H9 (cell line): ENCODE data around the gene CUL4A. TPM values are rescaled to one million over a fixed set of nuclear protein-coding genes. Genes with fewer than 3 reads are reported as not detected.

Source experiments
- DNase-seq: peaks from one replicate; pipeline ENCODE4 v3.0.0-alpha.2; 2017
- H2AFZ ChIP-seq: one replicate; pipeline ENCODE4 v1.6.1; 2013; ENCODE audit warnings: mild to moderate bottlenecking, low read length, control low read depth, moderate library complexity
- H2AK5ac ChIP-seq: 2 replicates; pipeline ENCODE4 v1.6.1; 2013; ENCODE audit warnings: low read length, control low read depth, mixed read lengths; ENCODE audit not compliant: insufficient read length
- H2BK120ac ChIP-seq: one replicate; pipeline ENCODE4 v1.6.1; 2013; ENCODE audit warnings: low read depth, mild to moderate bottlenecking, low read length, control low read depth, inconsistent platforms; ENCODE audit not compliant: poor library complexity, severe bottlenecking
- H2BK12ac ChIP-seq: 2 replicates; pipeline ENCODE4 v1.6.1; 2013; ENCODE audit warnings: low read length, control low read depth, mixed read lengths, low read depth; ENCODE audit not compliant: insufficient read length
- H2BK15ac ChIP-seq: 2 replicates; pipeline ENCODE4 v1.6.1; 2013; ENCODE audit warnings: low read depth, low read length, control low read depth
- H2BK20ac ChIP-seq: one replicate; pipeline ENCODE4 v1.6.1; 2013; ENCODE audit warnings: low read depth, mild to moderate bottlenecking, low read length, control low read depth, inconsistent platforms; ENCODE audit not compliant: poor library complexity, severe bottlenecking
- H2BK5ac ChIP-seq: 2 replicates; pipeline ENCODE4 v1.6.1; 2013; ENCODE audit warnings: low read length, control low read depth, mixed read lengths; ENCODE audit not compliant: insufficient read length
- H3K14ac ChIP-seq: 2 replicates; pipeline ENCODE4 v1.6.1; 2013; ENCODE audit warnings: low read length, control low read depth; ENCODE audit not compliant: insufficient read depth
- H3K18ac ChIP-seq: 2 replicates; pipeline ENCODE4 v1.6.1; 2013; ENCODE audit warnings: low read depth, mild to moderate bottlenecking, mixed read lengths, low read length, control low read depth; ENCODE audit not compliant: insufficient read length
- H3K23ac ChIP-seq: 2 replicates; pipeline ENCODE4 v1.6.1; 2013; ENCODE audit warnings: low read length, control low read depth, mixed read lengths, low read depth; ENCODE audit not compliant: insufficient read length
- H3K23me2 ChIP-seq: 2 replicates; pipeline ENCODE4 v1.6.1; 2013; ENCODE audit warnings: low read depth, mild to moderate bottlenecking, mixed read lengths, low read length, control low read depth; ENCODE audit not compliant: insufficient read length, poor library complexity, severe bottlenecking
- H3K27ac ChIP-seq: 2 replicates; pipeline ENCODE4 v1.5.1; 2013; ENCODE audit warnings: low read length, control low read depth, mixed read lengths, low read depth; ENCODE audit not compliant: insufficient read length
- H3K27me3 ChIP-seq: 2 replicates; pipeline ENCODE4 v1.6.1; 2013; ENCODE audit warnings: low read length, control low read depth, inconsistent platforms; ENCODE audit not compliant: insufficient read depth
- H3K4ac ChIP-seq: 2 replicates; pipeline ENCODE4 v1.6.1; 2013; ENCODE audit warnings: low read depth, mild to moderate bottlenecking, control low read depth, inconsistent platforms, low read length, moderate library complexity
- H3K4me1 ChIP-seq: 2 replicates; pipeline ENCODE4 v1.6.1; 2013; ENCODE audit warnings: low read length, control low read depth, inconsistent platforms; ENCODE audit not compliant: insufficient read depth
- H3K4me2 ChIP-seq: 2 replicates; pipeline ENCODE4 v1.6.1; 2013; ENCODE audit warnings: low read length, control low read depth, mixed read lengths; ENCODE audit not compliant: insufficient read length, insufficient read depth
- H3K56ac ChIP-seq: 2 replicates; pipeline ENCODE4 v1.6.1; 2013; ENCODE audit warnings: low read depth, mild to moderate bottlenecking, mixed read lengths, low read length, control low read depth; ENCODE audit not compliant: insufficient read length
- H3K79me1 ChIP-seq: 2 replicates; pipeline ENCODE4 v1.6.1; 2013; ENCODE audit warnings: low read depth, mild to moderate bottlenecking, moderate library complexity, low read length, control low read depth, inconsistent platforms; ENCODE audit not compliant: insufficient read depth, poor library complexity, severe bottlenecking
- H3K79me2 ChIP-seq: 2 replicates; pipeline ENCODE4 v1.6.1; 2013; ENCODE audit warnings: low read length, control low read depth, inconsistent platforms; ENCODE audit not compliant: insufficient read depth
- H3K9ac ChIP-seq: 2 replicates; pipeline ENCODE4 v1.6.1; 2013; ENCODE audit warnings: low read length, control low read depth, mixed read lengths; ENCODE audit not compliant: insufficient read length; ENCODE audit errors: extremely low read depth
- H3K9me3 ChIP-seq: one replicate; pipeline ENCODE4 v1.6.1; 2013; ENCODE audit warnings: low read depth, low read length, inconsistent platforms; ENCODE audit not compliant: control insufficient read depth
- H3T11ph ChIP-seq: one replicate; pipeline ENCODE4 v1.6.1; 2013; ENCODE audit warnings: mild to moderate bottlenecking, low read length, control low read depth, inconsistent platforms
- H4K20me1 ChIP-seq: one replicate; pipeline ENCODE4 v1.6.1; 2013; ENCODE audit not compliant: control insufficient read depth, insufficient read length, insufficient read depth
- H4K5ac ChIP-seq: 2 replicates; pipeline ENCODE4 v1.6.1; 2013; ENCODE audit warnings: low read depth, mild to moderate bottlenecking, mixed read lengths, low read length, control low read depth; ENCODE audit not compliant: insufficient read length
- H4K8ac ChIP-seq: replicated peaks from 2 replicates; pipeline ENCODE4 v1.6.1; 2013; ENCODE audit warnings: low read length, control low read depth, mixed read lengths, low read depth; ENCODE audit not compliant: insufficient read length
- H4K91ac ChIP-seq: 2 replicates; pipeline ENCODE4 v1.6.1; 2013; ENCODE audit warnings: low read depth, mild to moderate bottlenecking, moderate library complexity, mixed read lengths, low read length, control low read depth; ENCODE audit not compliant: insufficient read length
- H3K27ac Mint-ChIP-seq, 3 experiments: 2 replicates in 2 of 3; 3 replicates in 1 of 3; pipeline ENCODE4 v1.8.0; 2020 to 2021; ENCODE audit warnings: mixed read lengths in 3 of 3, mild to moderate bottlenecking in 1 of 3, moderate library complexity in 1 of 3
- H3K27me3 Mint-ChIP-seq: 2 replicates; pipeline ENCODE4 v1.8.0; 2021; ENCODE audit warnings: low read depth, mild to moderate bottlenecking, moderate library complexity, mixed read lengths
- H3K36me3 Mint-ChIP-seq, 3 experiments: 2 replicates in 2 of 3; 3 replicates in 1 of 3; pipeline ENCODE4 v1.8.0; 2020 to 2021; ENCODE audit warnings: low read depth in 3 of 3, mixed read lengths in 3 of 3; ENCODE audit not compliant: insufficient read depth in 1 of 3
- H3K4me1 Mint-ChIP-seq, 2 experiments: 2 replicates each; pipeline ENCODE4 v1.8.0; 2020; ENCODE audit warnings: mixed read lengths in 2 of 2
- H3K4me3 Mint-ChIP-seq, 2 experiments: 2 replicates in 1 of 2; 3 replicates in 1 of 2; pipeline ENCODE4 v1.8.0; 2020 to 2021; ENCODE audit warnings: mild to moderate bottlenecking in 2 of 2, mixed read lengths in 2 of 2, moderate library complexity in 1 of 2
- H3K9me3 Mint-ChIP-seq, 2 experiments: 2 replicates in 1 of 2; 3 replicates in 1 of 2; pipeline ENCODE4 v1.8.0; 2020; ENCODE audit warnings: mild to moderate bottlenecking in 2 of 2, mixed read lengths in 2 of 2, moderate library complexity in 1 of 2
- WGBS: extraction: QIAGEN DNeasy Blood & Tissue Kit; methylation state at CpG from one replicate; pipeline ENCODE4 v1.1.7; 2013; ENCODE audit warnings: missing lambda C conversion rate, low lambda C conversion rate, mixed read lengths; ENCODE audit not compliant: insufficient read length; ENCODE audit errors: extremely low coverage; 5-methylcytosine and 5-hydroxymethylcytosine counted together
- total RNA-seq: library from RNA; stranded (reverse); gene quantifications from 2 replicates; pipeline ENCODE4 v1.2.1, GENCODE V29; 2021
- TF ChIP-seq, protein P1 (sequence below): fragments of 200-600 bp; sonication (generic); conservative IDR thresholded peaks from 3 replicates; pipeline ENCODE4 v1.8.0; 2021; ENCODE audit warnings: antibody characterized with exemption, mild to moderate bottlenecking

CUL4A gene
- total RNA-seq, 1 experiment from 2014 or later = 97.9 TPM

DNA sequence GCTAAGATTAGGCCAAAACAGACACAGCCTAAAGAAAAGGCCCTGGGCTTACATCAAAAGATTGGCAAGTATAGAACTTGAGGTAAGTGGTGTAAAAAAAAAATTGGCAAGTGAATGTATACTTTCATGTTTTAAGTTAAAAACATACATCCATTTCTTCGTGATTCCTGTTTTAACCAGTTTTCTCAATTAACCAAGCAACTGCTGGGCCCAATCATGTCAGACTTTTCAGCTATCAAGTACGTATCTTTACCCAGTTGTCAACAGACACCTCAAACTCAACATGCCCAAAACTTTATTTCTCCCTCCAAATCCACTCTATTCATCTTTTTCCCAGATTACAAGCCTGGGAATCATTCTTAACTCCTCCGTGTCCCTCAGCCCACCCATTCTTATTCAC is 2.0 kb upstream of the CUL4A start:
- H3K4me1 Mint-ChIP-seq = peaks cover 26 to 34% of the 10 kb centered on the region in 2 experiments
- H3T11ph ChIP-seq = no peak overlapping the region
- H3K18ac ChIP-seq = no peak overlapping the region
- no peaks in the 10 kb centered on the region for H3K9me3 Mint-ChIP-seq
- H2BK120ac ChIP-seq = no peak overlapping the region
- no peak for DNase-seq
- H3K79me2 ChIP-seq = peaks cover 53% of the 10 kb centered on the region
- H3K27ac Mint-ChIP-seq = peak overlapping the region in 2 of 3 experiments; percentile 20 to 59; a peak in 3 of 7 replicates
- no peaks in the 10 kb centered on the region for H3K27me3 Mint-ChIP-seq
- no peaks in the 10 kb centered on the region for H4K20me1 ChIP-seq
- H3K27me3 ChIP-seq = no peaks in the 10 kb centered on the region
- no peak overlapping the region for H2BK15ac ChIP-seq
- no peak overlapping the region for H3K56ac ChIP-seq
- H3K14ac ChIP-seq = no peak overlapping the region
- H2AFZ ChIP-seq = no peak overlapping the region
- peak overlapping the region; percentile 88 for H3K4me2 ChIP-seq
- peaks cover 7% of the 10 kb centered on the region for H3K79me1 ChIP-seq
- H3K9ac ChIP-seq = peak overlapping the region; percentile 95
- no peak overlapping the region for H4K8ac ChIP-seq
- no peak overlapping the region for H3K27ac ChIP-seq
- no peak overlapping the region for H3K23ac ChIP-seq
- no peak overlapping the region for H2AK5ac ChIP-seq
- TF ChIP-seq, protein P1, sequence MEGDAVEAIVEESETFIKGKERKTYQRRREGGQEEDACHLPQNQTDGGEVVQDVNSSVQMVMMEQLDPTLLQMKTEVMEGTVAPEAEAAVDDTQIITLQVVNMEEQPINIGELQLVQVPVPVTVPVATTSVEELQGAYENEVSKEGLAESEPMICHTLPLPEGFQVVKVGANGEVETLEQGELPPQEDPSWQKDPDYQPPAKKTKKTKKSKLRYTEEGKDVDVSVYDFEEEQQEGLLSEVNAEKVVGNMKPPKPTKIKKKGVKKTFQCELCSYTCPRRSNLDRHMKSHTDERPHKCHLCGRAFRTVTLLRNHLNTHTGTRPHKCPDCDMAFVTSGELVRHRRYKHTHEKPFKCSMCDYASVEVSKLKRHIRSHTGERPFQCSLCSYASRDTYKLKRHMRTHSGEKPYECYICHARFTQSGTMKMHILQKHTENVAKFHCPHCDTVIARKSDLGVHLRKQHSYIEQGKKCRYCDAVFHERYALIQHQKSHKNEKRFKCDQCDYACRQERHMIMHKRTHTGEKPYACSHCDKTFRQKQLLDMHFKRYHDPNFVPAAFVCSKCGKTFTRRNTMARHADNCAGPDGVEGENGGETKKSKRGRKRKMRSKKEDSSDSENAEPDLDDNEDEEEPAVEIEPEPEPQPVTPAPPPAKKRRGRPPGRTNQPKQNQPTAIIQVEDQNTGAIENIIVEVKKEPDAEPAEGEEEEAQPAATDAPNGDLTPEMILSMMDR = no peak
- H3K4me3 Mint-ChIP-seq = peak overlapping the region; percentile 89 to 93
- H3K36me3 Mint-ChIP-seq = peaks cover 35 to 41% (median 37%) of the 10 kb centered on the region in 3 experiments
- no peaks in the 10 kb centered on the region for H3K9me3 ChIP-seq
- H4K5ac ChIP-seq = no peak overlapping the region
- H2BK5ac ChIP-seq = no peak overlapping the region
- no peak overlapping the region for H2BK12ac ChIP-seq
- no peak overlapping the region for H3K4ac ChIP-seq
- WGBS = no CpG with 5 or more reads among the region's 3 CpGs
- no peak overlapping the region for H2BK20ac ChIP-seq
- H3K23me2 ChIP-seq = peaks cover 6% of the 10 kb centered on the region
- no peaks in the 10 kb centered on the region for H3K4me1 ChIP-seq
- no peak overlapping the region for H4K91ac ChIP-seq
